AG04449 (cell line): ENCODE data around the gene PGAM5.
"Not testable (repeated sequence)": the region's sequence is repeated elsewhere in the genome, so short reads cannot be mapped to it uniquely, and the experiment has no call there.

Source experiments
- CTCF ChIA-PET: fragments of 350-600 bp; formaldehyde crosslinking; extraction: SDS; loops from one replicate; lab custom pipeline; 2021; ENCODE audit warnings: antibody characterized with exemption; lab: Yijun Ruan, JAX
- POLR2A ChIA-PET: fragments of 400-600, 350-600 bp; formaldehyde crosslinking; extraction: SDS; loops from one replicate; lab custom pipeline; 2020; ENCODE audit warnings: antibody characterized with exemption, inconsistent platforms; lab: Yijun Ruan, JAX
- DNase-seq: peaks from one replicate; pipeline ENCODE4 v3.0.0-alpha.2; 2010; ENCODE audit warnings: low read depth, low spot score
- H3K4me3 ChIP-seq: 2 replicates; pipeline ENCODE4 v1.5.1; 2011; ENCODE audit warnings: low read depth, mild to moderate bottlenecking, control low read depth, low read length
- CTCF ChIP-seq: IDR thresholded peaks from one replicate; pipeline ENCODE4 v1.5.1; 2011; ENCODE audit warnings: mild to moderate bottlenecking, moderate library complexity, low read length, control low read depth, inconsistent platforms; ENCODE audit not compliant: insufficient read depth; ENCODE audit errors: missing control alignments

Gene PGAM5

GRCh38 chr12:132687211-132688164 is 23.2 kb upstream of the PGAM5 start, which contains the start of the genes POLE and PXMP2:
POLE (minus strand) TSS chr12:132687342; CDS start chr12:132687315, 27 bp downstream.
PXMP2 (plus strand) TSS chr12:132687587; CDS start chr12:132687671, 84 bp downstream.
- ChIA-PET POLR2A (no interaction called here), CTCF (no interaction called here)
- no peak for TF ChIP-seq CTCF
- DNase-seq, result peak; percentile 26
- H3K4me3 ChIP-seq, result peak within 1 kb of the TSS; percentile 61

- peak overlapping the region; percentile 20 for H3K4me3 ChIP-seq
- POLR2A ChIA-PET, result no interaction called here
- CTCF ChIA-PET, result no interaction called here
- TF ChIP-seq CTCF, result no peak
- no peak for DNase-seq
Measured at GRCh38 chr12:132689227-132689626, 21.4 kb upstream of the PGAM5 start.

- POLR2A ChIA-PET, result no interaction called here
- no peak for TF ChIP-seq CTCF
- CTCF ChIA-PET, result no interaction called here
Measured at GRCh38 chr12:132690112-132690511, 20.5 kb upstream of the PGAM5 start.

GRCh38 chr12:132692030-132692429 is 18.6 kb upstream of the PGAM5 start:
- CTCF ChIA-PET, DNase-seq, H3K4me3 ChIP-seq, POLR2A ChIA-PET: not testable (repeated sequence)

More at GRCh38 chr12:132690112-132690511, 20.5 kb upstream of the PGAM5 start:
- no peak overlapping the region for H3K4me3 ChIP-seq
- DNase-seq, result no peak

DNA sequence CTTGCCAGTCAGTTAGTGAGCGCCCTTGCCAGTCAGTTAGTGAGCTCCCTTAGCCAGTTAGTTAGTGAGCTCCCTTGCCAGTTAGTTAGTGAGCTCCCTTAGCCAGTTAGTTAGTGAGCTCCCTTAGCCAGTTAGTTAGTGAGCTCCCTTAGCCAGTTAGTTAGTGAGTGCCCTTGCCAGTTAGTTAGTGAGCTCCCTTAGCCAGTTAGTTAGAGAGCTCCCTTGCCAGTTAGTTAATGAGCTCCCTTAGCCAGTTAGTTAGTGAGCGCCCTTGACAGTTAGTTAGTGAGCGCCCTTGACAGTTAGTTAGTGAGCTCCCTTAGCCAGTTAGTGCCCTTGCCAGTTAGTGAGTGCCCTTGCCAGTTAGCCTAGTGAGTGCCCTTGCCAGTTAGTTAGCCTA is 15.8 kb upstream of the PGAM5 start:
- H3K4me3 ChIP-seq, POLR2A ChIA-PET, CTCF ChIA-PET, DNase-seq: not testable (repeated sequence)

DNA sequence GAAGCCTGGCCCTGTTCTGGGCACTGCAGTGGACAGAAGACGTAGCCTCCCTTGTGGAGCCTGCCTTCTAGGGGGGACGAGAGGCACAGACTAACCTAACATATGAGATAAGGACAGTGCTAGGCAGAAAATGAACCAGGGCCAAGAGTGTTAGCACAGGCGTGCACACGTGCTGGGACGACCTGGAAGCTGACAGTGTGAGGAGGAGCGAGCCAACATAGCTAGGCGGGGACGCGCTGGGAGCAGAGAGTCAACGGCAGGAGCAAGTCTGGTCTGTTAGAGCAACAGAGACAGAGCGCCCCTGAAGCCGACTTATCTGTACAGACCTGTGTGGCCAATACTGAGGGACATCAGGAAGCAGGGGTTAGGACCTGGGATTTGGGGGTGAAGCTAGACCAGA is 15.2 kb upstream of the PGAM5 start:
- DNase-seq, result no peak
- CTCF ChIA-PET, result no interaction called here
- POLR2A ChIA-PET, result no interaction called here

GRCh38 chr12:132698341-132698740 is 12.3 kb upstream of the PGAM5 start:
- ChIA-PET POLR2A (no interaction called here), CTCF (no interaction called here)
- no peak overlapping the region for H3K4me3 ChIP-seq
- TF ChIP-seq CTCF, result no peak
- DNase-seq, result no peak

More for the DNA sequence above, 15.2 kb upstream of the PGAM5 start:
- H3K4me3 ChIP-seq, result no peak overlapping the region
- TF ChIP-seq CTCF, result no peak
